ENCODE results near the gene TESK2.
"Not testable (repeated sequence)": the region's sequence is repeated elsewhere in the genome, so short reads cannot be mapped to it uniquely, and the experiment has no call there.

TESK2 gene

GRCh38 chr1:45467353-45467752 is 23.6 kb downstream of the TESK2 start:
- not testable (repeated sequence) for H3K9me3 ChIP-seq (ENCODE audit: control insufficient read depth, insufficient read depth, low read depth, low read length); H3K36me3 ChIP-seq (ENCODE audit: control insufficient read depth, insufficient read depth, low read length); H3K27me3 ChIP-seq (ENCODE audit: control insufficient read depth, insufficient read depth, low read length); H3K9ac ChIP-seq (ENCODE audit: low read length); H3K27ac ChIP-seq (ENCODE audit: low read depth, low read length); H3K4me3 ChIP-seq (ENCODE audit: low read depth, low read length); H3K4me1 ChIP-seq (ENCODE audit: control insufficient read depth, insufficient read depth, low read length)

- Histone ChIP-seq H3K36me3 (ENCODE audit: control insufficient read depth, insufficient read depth, low read length) (no peaks in the 10 kb centered on the region), H3K9ac (ENCODE audit: low read length) (no peak overlapping the region), H3K4me3 (ENCODE audit: low read depth, low read length) (no peak overlapping the region), H3K9me3 (ENCODE audit: control insufficient read depth, insufficient read depth, low read depth, low read length) (no peaks in the 10 kb centered on the region), H3K4me1 (ENCODE audit: control insufficient read depth, insufficient read depth, low read length) (no peaks in the 10 kb centered on the region), H3K27ac (ENCODE audit: low read depth, low read length) (no peak overlapping the region), H3K27me3 (ENCODE audit: control insufficient read depth, insufficient read depth, low read length) (no peaks in the 10 kb centered on the region)
Observed at GRCh38 chr1:45465277-45465676, 25.7 kb downstream of the TESK2 start.

GRCh38 chr1:45458894-45459293 is 32.1 kb downstream of the TESK2 start:
- no peaks in the 10 kb centered on the region for H3K27me3 ChIP-seq (ENCODE audit: control insufficient read depth, insufficient read depth, low read length)
- H3K27ac ChIP-seq (ENCODE audit: low read depth, low read length): no peak overlapping the region
- H3K4me1 ChIP-seq (ENCODE audit: control insufficient read depth, insufficient read depth, low read length): peaks cover 12% of the 10 kb centered on the region
- H3K9me3 ChIP-seq (ENCODE audit: control insufficient read depth, insufficient read depth, low read depth, low read length): no peaks in the 10 kb centered on the region
- no peaks in the 10 kb centered on the region for H3K36me3 ChIP-seq (ENCODE audit: control insufficient read depth, insufficient read depth, low read length)
- H3K4me3 ChIP-seq (ENCODE audit: low read depth, low read length): no peak overlapping the region
- H3K9ac ChIP-seq (ENCODE audit: low read length): no peak overlapping the region

DNA sequence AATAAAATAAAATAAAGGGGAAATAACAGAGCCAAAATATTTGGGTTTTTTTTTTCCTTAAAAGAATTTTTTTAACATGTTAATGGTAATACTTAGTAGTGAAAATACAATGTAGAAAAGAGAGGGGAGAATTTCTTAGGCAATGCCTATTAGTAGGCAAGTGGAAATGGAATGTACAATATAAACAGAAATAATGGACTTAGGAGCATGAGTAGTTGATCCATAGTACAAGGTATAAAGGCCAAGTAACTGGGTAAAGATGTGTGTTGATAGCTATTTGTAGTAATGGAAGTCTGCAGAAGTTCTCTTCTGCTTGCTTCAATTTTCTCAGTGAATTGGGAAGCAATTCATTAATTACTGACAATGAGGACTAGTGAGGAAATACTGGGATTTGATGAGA is 34.4 kb downstream of the TESK2 start:
- H3K27me3 ChIP-seq (ENCODE audit: control insufficient read depth, insufficient read depth, low read length): no peaks in the 10 kb centered on the region
- H3K36me3 ChIP-seq (ENCODE audit: control insufficient read depth, insufficient read depth, low read length): no peaks in the 10 kb centered on the region
- no peaks in the 10 kb centered on the region for H3K9me3 ChIP-seq (ENCODE audit: control insufficient read depth, insufficient read depth, low read depth, low read length)
- peaks cover 12% of the 10 kb centered on the region for H3K4me1 ChIP-seq (ENCODE audit: control insufficient read depth, insufficient read depth, low read length)
- H3K4me3 ChIP-seq (ENCODE audit: low read depth, low read length): no peak overlapping the region
- no peak overlapping the region for H3K9ac ChIP-seq (ENCODE audit: low read length)
- no peak overlapping the region for H3K27ac ChIP-seq (ENCODE audit: low read depth, low read length)

GRCh38 chr1:45455162-45455561 is 35.8 kb downstream of the TESK2 start:
- peaks cover 12% of the 10 kb centered on the region for H3K4me1 ChIP-seq (ENCODE audit: control insufficient read depth, insufficient read depth, low read length)
- no peak overlapping the region for H3K4me3 ChIP-seq (ENCODE audit: low read depth, low read length)
- H3K27me3 ChIP-seq (ENCODE audit: control insufficient read depth, insufficient read depth, low read length): no peaks in the 10 kb centered on the region
- H3K36me3 ChIP-seq (ENCODE audit: control insufficient read depth, insufficient read depth, low read length): no peaks in the 10 kb centered on the region
- H3K9me3 ChIP-seq (ENCODE audit: control insufficient read depth, insufficient read depth, low read depth, low read length): no peaks in the 10 kb centered on the region
- no peak overlapping the region for H3K27ac ChIP-seq (ENCODE audit: low read depth, low read length)
- H3K9ac ChIP-seq (ENCODE audit: low read length): no peak overlapping the region

GRCh38 chr1:45454464-45454863 is 36.5 kb downstream of the TESK2 start:
- Histone ChIP-seq H3K4me3 (ENCODE audit: low read depth, low read length) (no peak overlapping the region), H3K27ac (ENCODE audit: low read depth, low read length) (no peak overlapping the region), H3K27me3 (ENCODE audit: control insufficient read depth, insufficient read depth, low read length) (no peaks in the 10 kb centered on the region), H3K4me1 (ENCODE audit: control insufficient read depth, insufficient read depth, low read length) (peaks cover 12% of the 10 kb centered on the region), H3K36me3 (ENCODE audit: control insufficient read depth, insufficient read depth, low read length) (no peaks in the 10 kb centered on the region), H3K9ac (ENCODE audit: low read length) (no peak overlapping the region), H3K9me3 (ENCODE audit: control insufficient read depth, insufficient read depth, low read depth, low read length) (no peaks in the 10 kb centered on the region)

- no peak overlapping the region for H3K27ac ChIP-seq (ENCODE audit: low read depth, low read length)
Observed at GRCh38 chr1:45452503-45452902, 38.5 kb downstream of the TESK2 start.

GRCh38 chr1:45448357-45448756 is 42.6 kb downstream of the TESK2 start:
- no peak overlapping the region for H3K4me3 ChIP-seq (ENCODE audit: low read depth, low read length)
- no peaks in the 10 kb centered on the region for H3K9me3 ChIP-seq (ENCODE audit: control insufficient read depth, insufficient read depth, low read depth, low read length)
- H3K4me1 ChIP-seq (ENCODE audit: control insufficient read depth, insufficient read depth, low read length): no peaks in the 10 kb centered on the region
- no peak overlapping the region for H3K9ac ChIP-seq (ENCODE audit: low read length)
- no peak overlapping the region for H3K27ac ChIP-seq (ENCODE audit: low read depth, low read length)
- H3K36me3 ChIP-seq (ENCODE audit: control insufficient read depth, insufficient read depth, low read length): no peaks in the 10 kb centered on the region
- no peaks in the 10 kb centered on the region for H3K27me3 ChIP-seq (ENCODE audit: control insufficient read depth, insufficient read depth, low read length)

More at GRCh38 chr1:45452503-45452902, 38.5 kb downstream of the TESK2 start:
- peaks cover 12% of the 10 kb centered on the region for H3K4me1 ChIP-seq (ENCODE audit: control insufficient read depth, insufficient read depth, low read length)
- no peaks in the 10 kb centered on the region for H3K36me3 ChIP-seq (ENCODE audit: control insufficient read depth, insufficient read depth, low read length)
- no peaks in the 10 kb centered on the region for H3K9me3 ChIP-seq (ENCODE audit: control insufficient read depth, insufficient read depth, low read depth, low read length)
- H3K27me3 ChIP-seq (ENCODE audit: control insufficient read depth, insufficient read depth, low read length): no peaks in the 10 kb centered on the region
- no peak overlapping the region for H3K4me3 ChIP-seq (ENCODE audit: low read depth, low read length)
- no peak overlapping the region for H3K9ac ChIP-seq (ENCODE audit: low read length)

DNA sequence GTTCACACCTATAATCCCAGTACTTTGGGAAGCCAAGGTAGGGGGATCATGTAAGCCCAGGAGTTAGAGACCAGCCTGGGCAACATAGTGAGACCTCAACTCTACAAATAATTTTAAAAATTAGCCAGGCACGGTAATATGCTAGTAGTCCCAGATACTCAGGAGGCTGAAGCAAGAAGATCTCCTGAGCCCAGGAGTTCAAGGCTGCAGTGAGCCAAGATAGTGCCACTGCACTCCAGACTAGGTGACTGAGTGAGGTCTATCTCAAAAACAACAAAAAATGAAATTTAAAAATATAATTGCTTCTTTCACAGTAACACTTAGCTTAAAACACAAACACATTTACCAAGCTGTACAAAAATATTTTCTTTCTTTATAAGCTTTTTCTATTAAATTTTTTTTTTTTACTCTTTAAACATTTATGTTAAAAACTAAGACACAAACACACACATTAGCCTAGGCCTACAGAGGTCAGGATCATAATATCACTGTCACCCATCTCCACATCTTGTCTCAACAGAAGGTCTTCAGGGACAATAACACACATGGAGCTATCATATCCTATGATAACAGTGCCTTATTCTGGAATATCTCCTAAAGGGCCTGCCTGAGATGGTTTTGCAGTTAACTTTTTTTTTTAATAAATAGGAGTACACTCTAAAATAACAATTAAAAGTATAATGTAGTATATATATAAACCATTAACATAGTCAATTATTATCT is 43.9 kb downstream of the TESK2 start:
- Histone ChIP-seq H3K27ac (ENCODE audit: low read depth, low read length) (no peak overlapping the region), H3K9ac (ENCODE audit: low read length) (no peak overlapping the region), H3K27me3 (ENCODE audit: control insufficient read depth, insufficient read depth, low read length) (no peaks in the 10 kb centered on the region), H3K36me3 (ENCODE audit: control insufficient read depth, insufficient read depth, low read length) (no peaks in the 10 kb centered on the region), H3K4me3 (ENCODE audit: low read depth, low read length) (no peak overlapping the region), H3K9me3 (ENCODE audit: control insufficient read depth, insufficient read depth, low read depth, low read length) (no peaks in the 10 kb centered on the region), H3K4me1 (ENCODE audit: control insufficient read depth, insufficient read depth, low read length) (no peaks in the 10 kb centered on the region)

DNA sequence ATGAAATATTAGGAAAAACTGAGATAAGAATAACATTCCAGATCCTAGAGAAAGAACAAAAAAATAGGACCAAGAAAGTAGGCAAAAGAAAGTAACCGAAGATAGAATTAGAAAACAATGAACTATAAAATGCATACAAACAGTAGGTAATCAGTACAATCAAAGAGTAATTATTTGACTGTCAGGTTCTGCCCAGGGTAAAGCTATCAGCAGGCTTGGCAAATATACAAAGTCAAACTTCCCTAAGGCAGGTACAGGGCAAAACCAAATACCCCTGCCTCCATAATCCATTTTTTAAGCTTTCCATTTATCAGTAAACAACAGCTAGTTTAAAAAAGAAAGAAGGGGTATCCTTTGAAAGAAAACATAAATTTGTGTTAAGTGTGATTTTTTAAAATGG is 44.4 kb downstream of the TESK2 start:
- H3K4me1 ChIP-seq (ENCODE audit: control insufficient read depth, insufficient read depth, low read length): no peaks in the 10 kb centered on the region
- no peaks in the 10 kb centered on the region for H3K36me3 ChIP-seq (ENCODE audit: control insufficient read depth, insufficient read depth, low read length)
- H3K9me3 ChIP-seq (ENCODE audit: control insufficient read depth, insufficient read depth, low read depth, low read length): no peaks in the 10 kb centered on the region
- no peaks in the 10 kb centered on the region for H3K27me3 ChIP-seq (ENCODE audit: control insufficient read depth, insufficient read depth, low read length)
- H3K4me3 ChIP-seq (ENCODE audit: low read depth, low read length): no peak overlapping the region
- no peak overlapping the region for H3K27ac ChIP-seq (ENCODE audit: low read depth, low read length)
- no peak overlapping the region for H3K9ac ChIP-seq (ENCODE audit: low read length)

DNA sequence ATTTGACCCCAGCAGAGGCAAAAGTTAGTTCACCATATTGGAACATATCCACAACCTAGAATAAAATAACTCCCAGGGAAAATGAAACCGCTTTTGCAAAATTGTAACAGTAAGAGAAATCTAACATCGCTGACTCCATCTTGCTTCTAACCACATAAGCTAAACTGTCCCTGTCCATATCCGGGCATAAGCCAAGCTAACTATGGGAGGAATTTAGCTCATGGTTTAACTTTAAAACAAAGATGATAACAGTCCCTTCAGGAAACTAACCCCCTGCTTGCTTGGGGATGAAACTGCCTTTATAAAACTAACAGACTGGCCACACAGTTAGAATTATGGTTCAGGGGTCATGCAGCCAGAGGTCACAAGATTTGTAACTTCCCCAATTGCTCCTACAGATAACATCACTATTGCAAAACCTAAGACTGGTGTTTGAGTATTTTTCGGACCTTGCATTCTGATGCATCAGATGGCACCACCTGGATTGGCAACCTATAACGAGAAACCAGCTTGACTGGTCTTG is 46.3 kb downstream of the TESK2 start:
- Histone ChIP-seq H3K4me3 (ENCODE audit: low read depth, low read length) (no peak overlapping the region), H3K9me3 (ENCODE audit: control insufficient read depth, insufficient read depth, low read depth, low read length) (no peaks in the 10 kb centered on the region), H3K27me3 (ENCODE audit: control insufficient read depth, insufficient read depth, low read length) (no peaks in the 10 kb centered on the region), H3K27ac (ENCODE audit: low read depth, low read length) (no peak overlapping the region), H3K9ac (ENCODE audit: low read length) (no peak overlapping the region), H3K36me3 (ENCODE audit: control insufficient read depth, insufficient read depth, low read length) (no peaks in the 10 kb centered on the region), H3K4me1 (ENCODE audit: control insufficient read depth, insufficient read depth, low read length) (no peaks in the 10 kb centered on the region)

All from HUES6 (cell line).